Ascending aorta (tissue), 2 donors: Measurements from ENCODE around the gene MOGAT1. TPM values are rescaled to one million over a fixed set of nuclear protein-coding genes. Genes with fewer than 3 reads are reported as not detected.

Experiments used
- DNase-seq, 2 donors: peaks; one replicate each; pipeline ENCODE4 v3.0.0-alpha.2; 2019; ENCODE audit warnings: low spot score in 2 of 2
- H3K27ac ChIP-seq, 2 donors: fragments of 200-600 bp; sonication (generic); one replicate each; pipeline ENCODE4 v1.5.1; 2016 to 2017; ENCODE audit warnings: mild to moderate bottlenecking in 1 of 2
- H3K27me3 ChIP-seq: fragments of 200-600 bp; sonication (generic); one replicate; pipeline ENCODE4 v1.5.1; 2017
- H3K36me3 ChIP-seq, 2 donors: fragments of 200-600 bp; sonication (generic); one replicate each; pipeline ENCODE4 v1.5.1; 2016
- H3K4me1 ChIP-seq, 2 donors: fragments of 200-600 bp; sonication (generic); one replicate each; pipeline ENCODE4 v1.5.1; 2016 to 2017; ENCODE audit warnings: mild to moderate bottlenecking in 1 of 2
- H3K4me3 ChIP-seq, 2 donors: fragments of 200-600 bp; sonication (generic); one replicate each; pipeline ENCODE4 v1.5.1; 2016 to 2017; ENCODE audit warnings: mild to moderate bottlenecking in 1 of 2
- H3K9me3 ChIP-seq, 2 donors: fragments of 200-600 bp; sonication (generic); one replicate each; pipeline ENCODE4 v1.5.1; 2016
- intact Hi-C: fragments of 100-400 bp; cut with DNase I; formaldehyde crosslinking; loops from one replicate; pipeline ENCODE4 v1.15.1; 2023
- total RNA-seq: library from RNA; depleted of rRNA; stranded (reverse); fragments of >200 nt; gene quantifications from one replicate; pipeline ENCODE4 v1.1.0, GENCODE V29; 2016
- TF ChIP-seq, protein P1 (sequence below), 3 experiments: fragments of 200-600 bp in 2 of 3; fragments of 450-650 bp in 1 of 3; sonication (generic) in 2 of 3; IDR thresholded peaks; one replicate each; pipeline ENCODE4 v1.5.1; 2016 to 2019; ENCODE audit warnings: antibody characterized with exemption in 3 of 3, mild to moderate bottlenecking in 1 of 3, moderate library complexity in 1 of 3

Gene MOGAT1
- total RNA-seq, 1 donor from 2014 or later, result not detected

DNA sequence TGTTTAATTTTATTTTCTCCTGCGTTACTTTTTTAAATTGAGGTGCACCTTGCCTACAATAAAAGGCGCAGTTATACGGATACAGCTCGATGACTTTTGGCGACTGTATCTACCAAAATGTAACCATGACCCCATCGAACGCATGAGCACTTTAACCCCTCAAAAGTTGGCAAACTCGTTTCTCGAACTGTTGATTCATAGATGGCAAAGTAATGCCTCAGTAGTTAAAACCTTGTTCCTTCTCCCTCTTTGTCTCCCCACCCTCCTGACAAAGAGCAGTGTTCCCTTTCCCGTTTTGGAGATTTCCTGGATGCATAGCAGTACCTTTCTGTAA is 577 bp downstream of the MOGAT1 start:
- TF ChIP-seq, protein P1, sequence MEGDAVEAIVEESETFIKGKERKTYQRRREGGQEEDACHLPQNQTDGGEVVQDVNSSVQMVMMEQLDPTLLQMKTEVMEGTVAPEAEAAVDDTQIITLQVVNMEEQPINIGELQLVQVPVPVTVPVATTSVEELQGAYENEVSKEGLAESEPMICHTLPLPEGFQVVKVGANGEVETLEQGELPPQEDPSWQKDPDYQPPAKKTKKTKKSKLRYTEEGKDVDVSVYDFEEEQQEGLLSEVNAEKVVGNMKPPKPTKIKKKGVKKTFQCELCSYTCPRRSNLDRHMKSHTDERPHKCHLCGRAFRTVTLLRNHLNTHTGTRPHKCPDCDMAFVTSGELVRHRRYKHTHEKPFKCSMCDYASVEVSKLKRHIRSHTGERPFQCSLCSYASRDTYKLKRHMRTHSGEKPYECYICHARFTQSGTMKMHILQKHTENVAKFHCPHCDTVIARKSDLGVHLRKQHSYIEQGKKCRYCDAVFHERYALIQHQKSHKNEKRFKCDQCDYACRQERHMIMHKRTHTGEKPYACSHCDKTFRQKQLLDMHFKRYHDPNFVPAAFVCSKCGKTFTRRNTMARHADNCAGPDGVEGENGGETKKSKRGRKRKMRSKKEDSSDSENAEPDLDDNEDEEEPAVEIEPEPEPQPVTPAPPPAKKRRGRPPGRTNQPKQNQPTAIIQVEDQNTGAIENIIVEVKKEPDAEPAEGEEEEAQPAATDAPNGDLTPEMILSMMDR (IDR thresholded peaks at IDR 0.05), result no peak
- no peaks in the 10 kb centered on the region for H3K9me3 ChIP-seq
- H3K36me3 ChIP-seq, result no peaks in the 10 kb centered on the region
- no peak for DNase-seq
- peaks cover 0 to 6% of the 10 kb centered on the region in 2 donors for H3K4me1 ChIP-seq
- intact Hi-C loops, result no loop called here
- peak overlapping the region; percentile 57 to 70 for H3K4me3 ChIP-seq
- no peaks in the 10 kb centered on the region for H3K27me3 ChIP-seq
- H3K27ac ChIP-seq, result no peak overlapping the region

DNA sequence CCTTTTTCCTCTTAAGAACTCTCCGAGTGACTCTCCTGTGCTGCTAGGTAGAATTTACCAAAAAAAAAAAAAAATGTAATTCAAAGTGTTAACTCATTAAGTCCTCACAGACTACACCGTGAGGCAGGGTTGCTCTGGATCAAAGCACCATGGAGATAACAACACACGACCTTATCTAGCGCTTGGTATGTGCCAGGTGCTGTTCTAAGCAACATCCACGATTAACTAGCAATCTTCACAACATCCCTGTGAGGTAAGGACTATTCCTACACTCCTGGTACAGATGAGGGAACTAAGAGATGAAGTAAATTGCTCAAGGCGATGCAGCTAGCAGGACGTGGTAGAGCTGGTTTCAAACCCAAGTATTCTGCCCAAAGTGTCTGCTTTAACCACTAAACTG is 1.8 kb downstream of the MOGAT1 start:
- Histone ChIP-seq H3K27ac (no peak overlapping the region), H3K9me3 (no peaks in the 10 kb centered on the region), H3K4me3 (no peak overlapping the region), H3K27me3 (no peaks in the 10 kb centered on the region), H3K4me1 (peaks cover 0 to 6% of the 10 kb centered on the region in 2 donors), H3K36me3 (no peaks in the 10 kb centered on the region)
- intact Hi-C loops, result no loop called here
- TF ChIP-seq, protein P1 (IDR thresholded peaks at IDR 0.05), result no peak
- DNase-seq, result no peak

DNA sequence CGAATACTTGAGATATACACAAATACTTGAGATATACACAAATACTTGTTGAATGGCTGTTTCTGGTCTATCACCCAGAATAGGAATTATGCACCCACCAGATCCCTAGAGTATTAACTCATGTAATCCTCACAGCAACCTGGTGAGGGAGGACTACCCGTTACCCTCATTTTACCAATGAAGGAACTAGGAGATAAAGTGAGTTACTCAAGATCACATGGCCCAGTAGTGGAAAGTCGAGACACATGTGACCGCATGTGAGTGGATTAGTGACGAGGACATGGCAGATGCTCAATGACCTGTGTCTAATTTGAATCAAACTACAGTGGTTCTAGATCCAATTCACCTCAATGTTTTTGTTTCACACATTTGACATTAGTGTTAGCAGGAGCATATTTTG is 2.4 kb downstream of the MOGAT1 start:
- Histone ChIP-seq H3K27ac (no peak overlapping the region), H3K9me3 (no peaks in the 10 kb centered on the region), H3K27me3 (no peaks in the 10 kb centered on the region), H3K4me1 (peaks cover 0 to 6% of the 10 kb centered on the region in 2 donors), H3K36me3 (no peaks in the 10 kb centered on the region), H3K4me3 (no peak overlapping the region)
- DNase-seq, result no peak
- intact Hi-C loops, result no loop called here
- TF ChIP-seq, protein P1 (IDR thresholded peaks at IDR 0.05), result no peak

DNA sequence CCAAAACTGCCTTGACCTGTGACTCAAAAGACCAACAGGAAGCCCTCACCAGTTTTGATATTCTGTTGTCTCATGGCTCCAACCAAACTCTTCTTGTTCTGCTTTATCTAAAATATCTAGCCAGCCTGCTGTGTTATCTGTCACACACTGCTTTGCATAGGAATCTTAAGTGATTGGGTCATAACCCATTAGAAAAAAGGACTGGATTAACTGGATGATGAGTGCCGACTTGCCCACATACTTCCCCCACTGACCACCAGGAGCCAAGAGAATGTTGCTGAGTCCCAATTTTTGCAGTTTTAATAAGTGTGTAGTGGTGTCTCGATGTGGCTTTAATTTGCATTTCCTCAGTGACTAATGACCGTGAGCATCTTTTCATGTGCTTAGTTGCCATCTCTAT is 6.5 kb downstream of the MOGAT1 start:
- intact Hi-C loops, result no loop called here
- no peaks in the 10 kb centered on the region for H3K36me3 ChIP-seq
- H3K9me3 ChIP-seq, result no peaks in the 10 kb centered on the region
- H3K4me3 ChIP-seq, result no peak overlapping the region
- H3K4me1 ChIP-seq, result no peaks in the 10 kb centered on the region
- TF ChIP-seq, protein P1 (IDR thresholded peaks at IDR 0.05), result no peak
- no peaks in the 10 kb centered on the region for H3K27me3 ChIP-seq
- no peak overlapping the region for H3K27ac ChIP-seq
- no peak for DNase-seq

DNA sequence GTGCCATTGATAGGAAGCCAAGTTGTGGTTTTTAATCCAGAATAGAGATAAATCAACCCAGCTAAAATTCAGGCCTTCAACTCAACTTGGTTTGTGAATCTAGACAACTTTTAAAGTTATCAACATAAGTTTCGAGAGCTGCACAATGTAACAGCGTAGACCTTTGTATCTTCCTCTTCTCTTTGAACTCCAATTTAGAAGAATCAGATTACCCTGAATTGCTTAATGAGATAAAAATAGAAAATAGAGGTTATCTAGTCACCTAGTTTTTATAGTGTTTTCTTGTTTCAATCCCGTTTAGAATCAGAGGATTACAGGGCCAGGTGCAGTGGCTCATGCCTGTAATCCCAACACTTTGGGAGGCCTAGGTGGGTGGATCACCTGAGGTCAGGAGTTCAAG is 12.3 kb downstream of the MOGAT1 start:
- no peaks in the 10 kb centered on the region for H3K36me3 ChIP-seq
- H3K27me3 ChIP-seq, result no peaks in the 10 kb centered on the region
- H3K27ac ChIP-seq, result no peak overlapping the region
- DNase-seq, result no peak
- H3K4me1 ChIP-seq, result no peaks in the 10 kb centered on the region
- TF ChIP-seq, protein P1 (IDR thresholded peaks at IDR 0.05), result no peak
- H3K4me3 ChIP-seq, result no peak overlapping the region
- intact Hi-C loops, result no loop called here
- no peaks in the 10 kb centered on the region for H3K9me3 ChIP-seq

DNA sequence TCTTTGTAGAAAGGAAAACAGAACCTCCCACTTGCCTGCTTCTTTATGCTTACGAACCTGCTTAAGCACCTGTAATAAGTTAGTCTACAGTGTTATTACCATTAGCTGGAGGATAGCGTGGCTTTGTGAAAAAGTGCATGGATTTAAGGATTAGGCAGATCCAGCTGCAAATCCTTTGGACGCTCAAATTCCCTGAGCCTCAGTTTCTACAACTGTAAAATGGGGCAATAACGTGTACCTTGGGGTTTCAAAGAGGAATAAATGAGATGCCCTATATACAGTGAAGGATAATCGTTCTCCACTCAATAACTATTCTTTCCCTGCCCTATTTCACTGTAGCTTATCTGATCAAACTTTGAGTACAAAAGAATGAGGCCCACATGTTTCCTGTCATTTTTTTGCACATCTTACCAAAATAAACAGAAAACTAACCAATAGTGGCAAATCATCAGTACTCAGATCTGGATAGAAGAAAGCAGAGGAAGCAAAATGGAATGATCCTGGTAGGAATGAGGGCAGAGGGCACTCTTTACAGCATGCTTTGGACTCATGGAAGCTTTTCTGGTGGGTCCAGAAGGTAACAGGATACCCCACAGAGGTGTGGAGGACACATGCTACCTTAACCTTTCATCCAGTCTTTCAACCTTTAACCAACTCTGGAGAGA is 14.8 kb downstream of the MOGAT1 start:
- Histone ChIP-seq H3K9me3 (no peaks in the 10 kb centered on the region), H3K4me3 (no peak overlapping the region), H3K4me1 (peaks cover 0 to 6% of the 10 kb centered on the region in 2 donors), H3K27me3 (no peaks in the 10 kb centered on the region), H3K36me3 (no peaks in the 10 kb centered on the region), H3K27ac (no peak overlapping the region)
- intact Hi-C loops, result loop anchor here (5.0 kb wide), 1 partner anchor 231 kb away; no protein-coding TSS in a partner anchor
- TF ChIP-seq, protein P1 (IDR thresholded peaks at IDR 0.05), result no peak
- DNase-seq, result no peak
